ENCODE results near the gene FAM111B. TPM values are rescaled to one million over a fixed set of nuclear protein-coding genes. Genes with fewer than 3 reads are reported as not detected.
"Not testable (repeated sequence)": the region's sequence is repeated elsewhere in the genome, so short reads cannot be mapped to it uniquely, and the experiment has no call there.

FAM111B gene
- total RNA-seq, 1 donor from 2014 or later, result 13.1 TPM

- Histone ChIP-seq H3K27ac (no peak overlapping the region), H3K79me2 (ENCODE audit: low read depth) (no peaks in the 10 kb centered on the region), H2AFZ (replicated peaks) (no peak overlapping the region), H3K9me3 (ENCODE audit: low read depth) (no peaks in the 10 kb centered on the region), H3F3A (ENCODE audit: low read depth) (no peaks in the 10 kb centered on the region), H4K20me1 (ENCODE audit: low read depth) (no peaks in the 10 kb centered on the region), H3K36me3 (no peaks in the 10 kb centered on the region), H3K4me2 (no peak overlapping the region), H3K9ac (no peak overlapping the region), H3K27me3 (no peaks in the 10 kb centered on the region), H3K4me1 (no peaks in the 10 kb centered on the region), H3K4me3 (no peak overlapping the region)
- TF ChIP-seq EZH2 (IDR thresholded peaks at IDR 0.05) (no peak), EZH2phosphoT487 (IDR thresholded peaks at IDR 0.05) (no peak)
- TF ChIP-seq, protein P1, sequence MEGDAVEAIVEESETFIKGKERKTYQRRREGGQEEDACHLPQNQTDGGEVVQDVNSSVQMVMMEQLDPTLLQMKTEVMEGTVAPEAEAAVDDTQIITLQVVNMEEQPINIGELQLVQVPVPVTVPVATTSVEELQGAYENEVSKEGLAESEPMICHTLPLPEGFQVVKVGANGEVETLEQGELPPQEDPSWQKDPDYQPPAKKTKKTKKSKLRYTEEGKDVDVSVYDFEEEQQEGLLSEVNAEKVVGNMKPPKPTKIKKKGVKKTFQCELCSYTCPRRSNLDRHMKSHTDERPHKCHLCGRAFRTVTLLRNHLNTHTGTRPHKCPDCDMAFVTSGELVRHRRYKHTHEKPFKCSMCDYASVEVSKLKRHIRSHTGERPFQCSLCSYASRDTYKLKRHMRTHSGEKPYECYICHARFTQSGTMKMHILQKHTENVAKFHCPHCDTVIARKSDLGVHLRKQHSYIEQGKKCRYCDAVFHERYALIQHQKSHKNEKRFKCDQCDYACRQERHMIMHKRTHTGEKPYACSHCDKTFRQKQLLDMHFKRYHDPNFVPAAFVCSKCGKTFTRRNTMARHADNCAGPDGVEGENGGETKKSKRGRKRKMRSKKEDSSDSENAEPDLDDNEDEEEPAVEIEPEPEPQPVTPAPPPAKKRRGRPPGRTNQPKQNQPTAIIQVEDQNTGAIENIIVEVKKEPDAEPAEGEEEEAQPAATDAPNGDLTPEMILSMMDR (IDR thresholded peaks at IDR 0.05), result no peak
- Mint-ChIP-seq H3K27ac (no peak overlapping the region), H3K9me3 (no peaks in the 10 kb centered on the region), H3K27me3 (ENCODE audit: insufficient read depth, low read depth) (no peaks in the 10 kb centered on the region), H3K4me1 (peaks cover 5% of the 10 kb centered on the region), H3K4me3 (no peak overlapping the region), H3K36me3 (no peaks in the 10 kb centered on the region)
- DNase-seq (ENCODE audit: low spot score), result no peak
These were observed 30.0 kb upstream of the FAM111B start for GRCh38 chr11:59076876-59077571.

GRCh38 chr11:59078435-59078834 lies 28.6 kb upstream of the FAM111B start:
- no peak overlapping the region for H3K4me3 Mint-ChIP-seq
- no peak for DNase-seq (ENCODE audit: low spot score)
- Histone ChIP-seq H3K9me3 (ENCODE audit: low read depth) (no peaks in the 10 kb centered on the region), H3F3A (ENCODE audit: low read depth) (no peaks in the 10 kb centered on the region), H3K4me2 (no peak overlapping the region), H3K27me3 (no peaks in the 10 kb centered on the region), H2AFZ (replicated peaks) (no peak overlapping the region), H3K9ac (no peak overlapping the region), H3K36me3 (no peaks in the 10 kb centered on the region), H4K20me1 (ENCODE audit: low read depth) (no peaks in the 10 kb centered on the region), H3K79me2 (ENCODE audit: low read depth) (no peaks in the 10 kb centered on the region), H3K4me1 (no peaks in the 10 kb centered on the region), H3K4me3 (no peak overlapping the region), H3K27ac (no peak overlapping the region)
- H3K9me3 Mint-ChIP-seq, result no peaks in the 10 kb centered on the region
- H3K4me1 Mint-ChIP-seq, result peaks cover 7% of the 10 kb centered on the region
- H3K36me3 Mint-ChIP-seq, result no peaks in the 10 kb centered on the region
- TF ChIP-seq EZH2phosphoT487 (IDR thresholded peaks at IDR 0.05), result no peak
- TF ChIP-seq, protein P1 (IDR thresholded peaks at IDR 0.05), result no peak
- no peaks in the 10 kb centered on the region for H3K27me3 Mint-ChIP-seq (ENCODE audit: insufficient read depth, low read depth)
- no peak overlapping the region for H3K27ac Mint-ChIP-seq

DNA sequence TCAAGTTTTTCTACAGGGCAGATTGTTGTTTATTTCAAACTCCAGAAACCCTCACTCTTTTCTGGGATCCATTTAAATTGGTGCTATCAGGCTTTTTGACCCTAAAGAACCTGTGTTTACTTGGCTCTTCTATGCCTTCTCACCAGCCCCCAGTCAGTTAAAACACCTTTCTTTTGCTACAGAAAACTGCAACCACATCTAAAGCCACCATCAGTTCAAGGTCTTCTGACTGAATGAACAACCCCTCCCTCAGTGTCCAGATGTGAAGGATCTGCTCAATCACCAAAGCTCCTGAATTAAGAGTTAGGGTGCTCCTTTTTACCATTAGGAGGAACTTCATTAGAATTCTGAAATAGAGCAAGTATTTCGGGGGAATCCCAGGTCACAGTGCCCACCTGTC lies 28.0 kb upstream of the FAM111B start:
- H3K9me3 Mint-ChIP-seq, result no peaks in the 10 kb centered on the region

DNA sequence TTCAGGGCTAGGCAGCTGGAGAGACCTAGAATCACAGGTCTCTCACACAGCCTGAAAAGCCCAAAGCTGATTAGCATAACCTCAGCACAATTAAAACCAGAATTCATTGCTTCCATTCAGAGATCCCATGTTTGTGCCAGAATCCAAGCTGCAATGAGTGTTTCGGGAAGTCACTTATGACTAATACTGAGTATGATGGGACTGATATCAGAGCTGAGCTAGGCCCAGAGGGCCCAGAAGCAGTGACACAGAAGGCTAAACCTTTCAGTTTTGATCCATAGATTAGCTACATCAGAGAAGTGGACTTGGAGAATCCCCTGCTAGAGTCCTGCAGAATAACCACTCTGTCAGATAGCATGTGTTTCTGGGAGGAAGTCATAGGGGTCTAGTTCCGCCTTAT lies 26.6 kb upstream of the FAM111B start:
- H3K27ac ChIP-seq; H3K36me3 ChIP-seq; H3K36me3 Mint-ChIP-seq; H3K4me2 ChIP-seq; H3K4me3 ChIP-seq; H3K27me3 Mint-ChIP-seq (ENCODE audit: insufficient read depth, low read depth); H3K4me1 ChIP-seq; H3F3A ChIP-seq (ENCODE audit: low read depth); H3K27me3 ChIP-seq; H2AFZ ChIP-seq (replicated peaks); H3K4me1 Mint-ChIP-seq; H3K4me3 Mint-ChIP-seq; H3K9ac ChIP-seq; H3K9me3 ChIP-seq (ENCODE audit: low read depth); H3K27ac Mint-ChIP-seq; H3K9me3 Mint-ChIP-seq; DNase-seq (ENCODE audit: low spot score); H4K20me1 ChIP-seq (ENCODE audit: low read depth); H3K79me2 ChIP-seq (ENCODE audit: low read depth): not testable (repeated sequence)

More for the DNA sequence above, 28.0 kb upstream of the FAM111B start:
- Mint-ChIP-seq H3K27ac (no peak overlapping the region), H3K36me3 (no peaks in the 10 kb centered on the region), H3K27me3 (ENCODE audit: insufficient read depth, low read depth) (no peaks in the 10 kb centered on the region), H3K4me1 (peaks cover 7% of the 10 kb centered on the region), H3K4me3 (no peak overlapping the region)
- TF ChIP-seq EZH2 (IDR thresholded peaks at IDR 0.05) (no peak), EZH2phosphoT487 (IDR thresholded peaks at IDR 0.05) (no peak)
- TF ChIP-seq, protein P1 (IDR thresholded peaks at IDR 0.05), result no peak
- H3K4me1 ChIP-seq, result no peaks in the 10 kb centered on the region
- H2AFZ ChIP-seq (replicated peaks), result no peak overlapping the region
- no peaks in the 10 kb centered on the region for H3K79me2 ChIP-seq (ENCODE audit: low read depth)
- no peak overlapping the region for H3K27ac ChIP-seq
- H3F3A ChIP-seq (ENCODE audit: low read depth), result no peaks in the 10 kb centered on the region
- H4K20me1 ChIP-seq (ENCODE audit: low read depth), result no peaks in the 10 kb centered on the region
- H3K4me2 ChIP-seq, result no peak overlapping the region
- H3K4me3 ChIP-seq, result no peak overlapping the region
- no peaks in the 10 kb centered on the region for H3K27me3 ChIP-seq
- H3K36me3 ChIP-seq, result no peaks in the 10 kb centered on the region
- no peak overlapping the region for H3K9ac ChIP-seq
- no peak for DNase-seq (ENCODE audit: low spot score)
- no peaks in the 10 kb centered on the region for H3K9me3 ChIP-seq (ENCODE audit: low read depth)

DNA sequence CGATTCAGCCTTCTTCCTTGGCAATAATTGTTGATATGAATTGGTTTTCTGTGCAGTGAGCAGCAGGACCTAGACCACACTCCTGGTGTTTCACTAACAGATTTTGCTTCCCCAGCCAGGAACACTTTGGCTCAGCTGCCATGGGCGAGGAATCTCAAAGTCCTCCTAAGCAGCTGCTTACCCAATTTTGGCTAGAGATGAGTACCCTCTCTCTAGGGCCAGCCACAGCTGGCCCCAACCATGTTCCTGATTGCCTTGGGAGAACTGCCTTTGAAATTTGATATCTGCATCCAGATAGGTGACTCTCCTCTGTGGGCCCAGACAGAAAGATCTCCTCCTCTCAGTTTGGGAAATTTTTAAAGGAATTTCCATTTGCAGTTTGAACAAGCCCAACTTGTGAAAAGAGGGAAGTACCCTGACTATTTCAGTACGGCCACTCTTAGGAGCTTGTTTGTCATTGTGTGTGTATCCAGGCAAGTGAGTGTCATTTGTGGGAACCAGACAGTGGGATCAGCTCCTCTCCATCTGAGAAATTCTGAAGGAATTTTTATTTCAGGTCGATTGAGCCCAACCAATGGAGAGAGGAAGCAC lies 25.5 kb upstream of the FAM111B start:
- not testable (repeated sequence) for H3K27ac Mint-ChIP-seq

More for the DNA sequence above, 25.5 kb upstream of the FAM111B start:
- H3K27ac ChIP-seq; H2AFZ ChIP-seq (replicated peaks); H3K9me3 Mint-ChIP-seq; H3K27me3 Mint-ChIP-seq (ENCODE audit: insufficient read depth, low read depth); H3K27me3 ChIP-seq; H3K4me1 ChIP-seq; H3K4me2 ChIP-seq; H3F3A ChIP-seq (ENCODE audit: low read depth); H3K4me1 Mint-ChIP-seq; H3K9ac ChIP-seq; H3K9me3 ChIP-seq (ENCODE audit: low read depth); H3K4me3 Mint-ChIP-seq; H3K36me3 ChIP-seq; H3K4me3 ChIP-seq; H4K20me1 ChIP-seq (ENCODE audit: low read depth); H3K79me2 ChIP-seq (ENCODE audit: low read depth); DNase-seq (ENCODE audit: low spot score); H3K36me3 Mint-ChIP-seq: not testable (repeated sequence)
